T-cell (primary cell): Measurements from ENCODE around the gene TTLL11. TPM values are rescaled to one million over a fixed set of nuclear protein-coding genes. Genes with fewer than 3 reads are reported as not detected.
"Not testable (repeated sequence)": the region's sequence is repeated elsewhere in the genome, so short reads cannot be mapped to it uniquely, and the experiment has no call there.

Experiments used
- ATAC-seq, 4 experiments: fragments of 200-7000 bp in 3 of 4; fragments of 150-1000 bp in 1 of 4; cut with Tn5 transposase; replicated peaks in 1 of 4; 1 replicate in 3 of 4; 2 replicates in 1 of 4; pipeline ENCODE4 v1.10.0; 2021; ENCODE audit warnings: moderate library complexity in 3 of 4, mild to moderate bottlenecking in 2 of 4, moderate number of reproducible peaks in 1 of 4
- CTCF ChIA-PET, 2 donors: fragments of 300-600 bp; sonication (Branson Sonifier 250); formaldehyde crosslinking; loops; one replicate each; lab custom pipeline; 2022; ENCODE audit warnings: antibody characterized with exemption in 2 of 2; lab: Charles Lee
- POLR2A ChIA-PET, 2 donors: fragments of 300-600 bp; sonication (Branson Sonifier 250); formaldehyde crosslinking; loops; one replicate each; lab custom pipeline; 2022; ENCODE audit warnings: antibody characterized with exemption in 2 of 2; lab: Charles Lee
- DNase-seq, 35 experiments: peaks; one replicate each; pipeline versions ENCODE4 v3.0.0 to v3.0.0-alpha.2; 2013 to 2023
- H3K27ac ChIP-seq: one replicate; pipeline ENCODE4 v1.5.1; 2013; ENCODE audit warnings: low read length
- H3K27me3 ChIP-seq, 2 experiments: replicated peaks in 1 of 2; 1 replicate in 1 of 2; 2 replicates in 1 of 2; pipeline versions ENCODE4 v1.6.1 to v1.7.0; 2013; ENCODE audit warnings: low read length in 1 of 2, mixed read lengths in 1 of 2; ENCODE audit not compliant: control insufficient read depth in 2 of 2, insufficient read depth in 2 of 2; ENCODE audit errors: extremely low read depth in 1 of 2
- H3K36me3 ChIP-seq, 2 donors: 1 replicate in 1 of 2; 2 replicates in 1 of 2; pipeline versions ENCODE4 v1.6.1 to v1.7.0; 2013; ENCODE audit warnings: low read length in 1 of 2; ENCODE audit not compliant: control insufficient read depth in 2 of 2, insufficient read depth in 1 of 2; ENCODE audit errors: extremely low read depth in 1 of 2
- H3K4me1 ChIP-seq, 2 experiments: 1 replicate in 1 of 2; 2 replicates in 1 of 2; pipeline versions ENCODE4 v1.6.1 to v1.7.0; 2013; ENCODE audit warnings: low read length in 2 of 2, mixed read lengths in 1 of 2; ENCODE audit not compliant: insufficient read depth in 2 of 2, control insufficient read depth in 1 of 2; ENCODE audit errors: extremely low read depth in 1 of 2
- H3K4me3 ChIP-seq, 2 donors: 1 replicate in 1 of 2; 2 replicates in 1 of 2; pipeline versions ENCODE4 v1.5.1 to v1.7.0; 2013; ENCODE audit warnings: mild to moderate bottlenecking in 2 of 2, low read length in 1 of 2, moderate library complexity in 1 of 2; ENCODE audit not compliant: control insufficient read depth in 1 of 2; ENCODE audit errors: extremely low read depth in 1 of 2
- H3K9me3 ChIP-seq: 2 replicates; pipeline ENCODE4 v1.7.0; 2013
- H3K27ac Mint-ChIP-seq, 2 donors: one replicate each; pipeline ENCODE4 v1.8.0; 2020 to 2021; ENCODE audit warnings: mild to moderate bottlenecking in 2 of 2, mixed read lengths in 2 of 2
- H3K27me3 Mint-ChIP-seq, 2 donors: one replicate each; pipeline ENCODE4 v1.8.0; 2021 to 2022; ENCODE audit warnings: mixed read lengths in 2 of 2
- H3K36me3 Mint-ChIP-seq: one replicate; pipeline ENCODE4 v1.8.0; 2021; ENCODE audit warnings: mixed read lengths
- H3K4me1 Mint-ChIP-seq, 3 donors: one replicate each; pipeline ENCODE4 v1.8.0; 2020 to 2022; ENCODE audit warnings: mixed read lengths in 3 of 3, mild to moderate bottlenecking in 1 of 3
- H3K4me3 Mint-ChIP-seq, 3 donors: one replicate each; pipeline ENCODE4 v1.8.0; 2020 to 2022; ENCODE audit warnings: mild to moderate bottlenecking in 3 of 3, mixed read lengths in 3 of 3, moderate library complexity in 3 of 3
- H3K9me3 Mint-ChIP-seq, 3 donors: one replicate each; pipeline ENCODE4 v1.8.0; 2020 to 2022; ENCODE audit warnings: mixed read lengths in 3 of 3
- WGBS: methylation state at CpG from one replicate; pipeline ENCODE4 v1.1.5; 2013; ENCODE audit warnings: missing lambda C conversion rate; ENCODE audit not compliant: insufficient coverage; 5-methylcytosine and 5-hydroxymethylcytosine counted together
- total RNA-seq, 35 experiments: library from RNA in 6 of 35; stranded (reverse) in 6 of 35; fragments of 120-200 nt in 1 of 35; gene quantifications; one replicate each; pipeline versions ENCODE4 v1.2.1 to v1.2.4 and lab custom pipeline; 2013 to 2026

Gene TTLL11
- total RNA-seq, 5 donors from 2014 or later (not counting 1 experiment from before 2014, with no cell fraction given): 3.4 to 4.8 (median 4.6) TPM

DNA sequence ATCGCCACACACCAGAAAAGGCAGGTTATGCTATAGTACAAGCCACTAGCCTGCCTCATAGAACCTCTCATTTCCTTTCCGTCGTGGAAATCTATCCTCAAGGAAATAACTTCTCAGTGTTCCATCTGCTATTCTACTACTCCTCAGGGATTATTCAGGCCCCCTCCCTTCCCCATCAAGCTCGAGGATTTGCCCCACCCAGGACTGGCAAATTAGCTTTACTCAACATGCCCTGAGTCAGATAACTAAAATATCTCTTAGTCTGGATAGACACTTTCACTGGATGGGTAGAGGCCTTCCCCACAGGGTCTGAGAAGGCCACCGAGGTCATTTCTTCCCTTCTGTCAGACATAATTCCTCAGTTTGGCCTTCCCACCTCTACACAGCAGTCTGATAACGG lies 298.8 kb downstream of the TTLL11 start:
- H3K4me1 ChIP-seq, H3K9me3 ChIP-seq, H3K9me3 Mint-ChIP-seq, H3K27ac Mint-ChIP-seq, H3K4me1 Mint-ChIP-seq, CTCF ChIA-PET, ATAC-seq, H3K36me3 Mint-ChIP-seq, H3K27me3 Mint-ChIP-seq, H3K36me3 ChIP-seq, H3K4me3 ChIP-seq, H3K27me3 ChIP-seq, H3K27ac ChIP-seq, POLR2A ChIA-PET, DNase-seq, H3K4me3 Mint-ChIP-seq: not testable (repeated sequence)
- WGBS: 76% methylated on average over 6 of the region's 6 CpGs

DNA sequence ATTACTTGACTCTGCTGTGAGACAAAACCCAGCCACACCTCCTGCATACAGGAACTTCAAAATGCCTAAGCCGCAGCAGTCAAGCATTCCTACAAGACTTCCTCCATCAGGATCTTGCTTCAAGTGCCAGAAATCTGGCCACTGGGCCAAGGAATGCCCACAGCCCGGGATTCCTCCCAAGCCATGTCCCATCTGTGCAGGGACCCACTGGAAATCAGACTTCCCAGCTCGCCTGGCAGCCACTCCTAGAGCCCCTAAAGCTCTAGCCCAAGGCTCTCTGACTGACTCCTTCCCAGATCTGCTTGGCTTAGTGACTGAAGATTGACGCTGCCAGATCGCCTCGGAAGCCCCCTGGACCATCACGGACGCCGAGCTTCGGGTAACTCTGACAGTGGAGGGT lies 300.6 kb downstream of the TTLL11 start:
- H3K27ac Mint-ChIP-seq, H3K27me3 Mint-ChIP-seq, H3K36me3 ChIP-seq, H3K4me1 Mint-ChIP-seq, H3K4me1 ChIP-seq, CTCF ChIA-PET, H3K27me3 ChIP-seq, H3K9me3 Mint-ChIP-seq, ATAC-seq, H3K4me3 Mint-ChIP-seq, DNase-seq, H3K27ac ChIP-seq, H3K9me3 ChIP-seq, H3K36me3 Mint-ChIP-seq, H3K4me3 ChIP-seq, POLR2A ChIA-PET: not testable (repeated sequence)
- WGBS: 93% methylated on average over 8 of the region's 10 CpGs

DNA sequence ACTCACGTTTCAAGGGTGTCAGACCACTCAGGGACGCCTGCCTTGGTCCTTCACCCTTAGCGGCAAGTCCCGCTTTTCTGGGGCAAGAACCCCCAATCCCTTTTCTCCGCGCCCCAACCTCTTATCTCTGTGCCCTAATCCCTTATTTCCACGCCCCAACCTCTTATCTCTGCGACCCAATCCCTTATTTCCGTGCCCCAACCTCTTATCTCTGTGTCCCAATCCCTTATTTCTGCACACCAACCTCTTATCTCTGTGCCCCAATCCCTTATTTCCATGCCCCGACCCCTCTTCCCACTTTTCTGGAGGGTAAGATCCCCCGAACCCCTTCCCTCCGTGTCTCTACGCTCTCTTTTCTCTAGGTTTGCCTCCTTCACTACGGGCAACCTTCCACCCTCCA lies 302.3 kb downstream of the TTLL11 start:
- H3K4me1 Mint-ChIP-seq: no peaks in the 10 kb centered on the region

DNA sequence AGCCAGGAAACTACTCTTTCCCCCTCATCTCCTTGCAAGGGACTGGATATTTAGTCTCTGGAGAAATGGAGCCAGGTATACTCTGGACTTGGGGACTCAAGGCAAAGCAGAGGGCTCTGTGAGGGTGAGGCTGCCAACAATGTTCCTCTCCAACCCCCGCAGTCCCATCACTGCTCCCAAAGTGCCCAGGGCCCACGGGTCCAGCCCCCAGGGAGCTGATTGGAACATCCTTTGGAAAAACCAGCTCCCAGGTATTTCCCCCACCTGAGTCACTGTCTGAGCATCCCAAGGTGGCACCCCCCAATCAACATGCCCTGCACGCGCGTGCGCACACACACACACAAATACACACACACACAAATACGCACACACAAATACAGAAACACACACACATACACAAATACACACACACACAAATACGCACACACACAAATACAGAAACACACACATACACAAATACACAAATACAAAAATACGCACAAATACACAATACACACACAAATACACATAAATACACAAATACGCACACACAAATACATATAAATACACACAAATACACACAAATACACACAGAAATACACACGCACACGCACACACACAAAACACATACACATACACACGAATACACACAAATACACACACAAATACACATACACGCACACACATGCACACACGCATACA lies 304.3 kb downstream of the TTLL11 start:
- peaks cover 5 to 10% of the 10 kb centered on the region in 2 donors for H3K27me3 Mint-ChIP-seq
- H3K4me1 Mint-ChIP-seq: peaks cover 5 to 8% (median 6%) of the 10 kb centered on the region in 3 donors
- POLR2A ChIA-PET: no interaction called here
- Histone ChIP-seq H3K36me3 (no peaks in the 10 kb centered on the region), H3K27ac (no peak overlapping the region), H3K27me3 (peaks cover 0 to 5% of the 10 kb centered on the region in 2 experiments), H3K9me3 (no peaks in the 10 kb centered on the region), H3K4me3 (no peak overlapping the region), H3K4me1 (peaks cover 11 to 12% of the 10 kb centered on the region in 2 experiments)
- WGBS: 86% methylated on average over 14 of the region's 15 CpGs
- no peaks in the 10 kb centered on the region for H3K36me3 Mint-ChIP-seq
- no peaks in the 10 kb centered on the region for H3K9me3 Mint-ChIP-seq
- no peak overlapping the region for H3K4me3 Mint-ChIP-seq
- ATAC-seq: no peak
- H3K27ac Mint-ChIP-seq: no peak overlapping the region
- CTCF ChIA-PET: no interaction called here
- no peak for DNase-seq

More for the DNA sequence above, 302.3 kb downstream of the TTLL11 start:
- Histone ChIP-seq H3K4me1 (no peaks in the 10 kb centered on the region), H3K36me3 (no peaks in the 10 kb centered on the region), H3K27ac (no peak overlapping the region), H3K27me3 (peaks cover 0 to 5% of the 10 kb centered on the region in 2 experiments), H3K9me3 (no peaks in the 10 kb centered on the region), H3K4me3 (no peak overlapping the region)
- Mint-ChIP-seq H3K27me3 (peaks cover 5% of the 10 kb centered on the region in 2 donors), H3K9me3 (no peaks in the 10 kb centered on the region), H3K27ac (no peak overlapping the region), H3K4me3 (no peak overlapping the region), H3K36me3 (no peaks in the 10 kb centered on the region)
- DNase-seq (no peak), ATAC-seq (no peak)
- ChIA-PET POLR2A (no interaction called here), CTCF (no interaction called here)
- 82% methylated on average over 8 of the region's 14 CpGs for WGBS

DNA sequence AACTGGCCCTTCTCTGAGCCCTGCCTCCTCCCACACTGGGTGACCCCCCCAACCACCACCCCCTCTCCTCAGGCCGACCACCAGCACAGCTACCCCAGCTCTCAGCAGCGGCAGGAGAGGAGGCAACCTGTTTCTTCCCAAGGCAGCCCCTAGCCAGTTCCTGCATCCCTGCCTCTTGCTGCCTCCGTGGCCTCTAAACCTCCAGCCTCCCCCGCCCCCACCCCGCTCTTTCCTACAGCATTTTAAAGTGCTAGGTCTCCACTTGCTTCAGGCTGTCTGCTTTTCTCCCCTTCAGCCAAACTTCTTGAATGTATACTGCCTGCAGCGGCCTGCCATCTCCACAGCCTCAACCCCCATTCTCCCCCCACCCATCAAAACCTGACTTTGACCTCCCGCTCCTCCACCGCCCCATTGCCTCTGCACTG lies 306.1 kb downstream of the TTLL11 start:
- Mint-ChIP-seq H3K27ac (no peak overlapping the region), H3K4me1 (peaks cover 7 to 17% (median 11%) of the 10 kb centered on the region in 3 donors), H3K27me3 (peaks cover 5 to 13% of the 10 kb centered on the region in 2 donors), H3K4me3 (no peak overlapping the region), H3K36me3 (no peaks in the 10 kb centered on the region), H3K9me3 (no peaks in the 10 kb centered on the region)
- Histone ChIP-seq H3K4me1 (peaks cover 19 to 24% of the 10 kb centered on the region in 2 experiments), H3K27me3 (peaks cover 0 to 7% of the 10 kb centered on the region in 2 experiments), H3K4me3 (no peak overlapping the region), H3K9me3 (no peaks in the 10 kb centered on the region), H3K27ac (no peak overlapping the region), H3K36me3 (no peaks in the 10 kb centered on the region)
- ATAC-seq (no peak), DNase-seq (no peak)
- POLR2A ChIA-PET: no interaction called here
- 83% methylated on average over 6 of the region's 8 CpGs for WGBS
- CTCF ChIA-PET: no interaction called here

DNA sequence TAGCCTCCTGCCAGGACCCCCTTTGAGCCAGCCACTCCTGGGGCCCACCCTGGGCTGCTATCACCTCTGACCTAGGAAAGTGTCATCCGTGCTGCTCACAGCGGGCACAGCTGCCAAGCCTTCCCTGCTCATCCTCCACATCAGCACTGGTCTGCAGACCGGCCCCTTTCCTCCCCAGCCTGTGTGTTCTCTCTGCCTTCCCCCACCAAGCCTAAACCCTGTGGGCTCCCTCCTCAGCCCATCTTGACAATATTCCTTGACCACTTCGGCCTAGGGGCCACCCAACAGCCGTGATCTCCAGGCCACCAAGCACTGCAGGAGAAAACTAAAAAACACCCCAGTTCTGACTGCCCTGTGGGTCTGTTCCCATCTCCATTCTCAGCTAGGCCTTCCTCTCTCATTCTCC lies 306.6 kb downstream of the TTLL11 start:
- Mint-ChIP-seq H3K27me3 (peaks cover 5 to 15% of the 10 kb centered on the region in 2 donors), H3K9me3 (no peaks in the 10 kb centered on the region), H3K4me1 (peaks cover 7 to 17% (median 11%) of the 10 kb centered on the region in 3 donors), H3K4me3 (no peak overlapping the region), H3K27ac (no peak overlapping the region), H3K36me3 (no peaks in the 10 kb centered on the region)
- no peak for DNase-seq
- 85% methylated on average over 5 of the region's 5 CpGs for WGBS
- POLR2A ChIA-PET: no interaction called here
- peaks cover 19 to 24% of the 10 kb centered on the region in 2 experiments for H3K4me1 ChIP-seq
- no peak overlapping the region for H3K4me3 ChIP-seq
- no peak for ATAC-seq
- CTCF ChIA-PET: no interaction called here
- H3K27me3 ChIP-seq: peaks cover 0 to 11% of the 10 kb centered on the region in 2 experiments
- no peaks in the 10 kb centered on the region for H3K36me3 ChIP-seq
- no peak overlapping the region for H3K27ac ChIP-seq
- no peaks in the 10 kb centered on the region for H3K9me3 ChIP-seq
